PFSK-1 (cell line): ENCODE results near the gene ACTRT2.

ENCODE experiments used
- FOXP2 ChIP-seq: optimal IDR thresholded peaks from 2 replicates; pipeline ENCODE3; 2011; ENCODE audit warnings: borderline replicate concordance, control low read depth, inconsistent platforms; ENCODE audit not compliant: insufficient read depth; ENCODE audit errors: extremely low read length, extremely low read depth
- POLR2AphosphoS5 ChIP-seq: IDR thresholded peaks from 2 replicates; pipeline ENCODE4 v1.6.1; 2012; ENCODE audit warnings: low read depth, mild to moderate bottlenecking, control low read depth, low read length, moderate library complexity
- REST ChIP-seq, 2 experiments: IDR thresholded peaks; 2 replicates each; pipeline versions ENCODE4 v1.6.1 to v1.8.0; 2011 to 2012; ENCODE audit warnings: low read depth in 2 of 2, low read length in 2 of 2, control low read depth in 1 of 2, inconsistent platforms in 1 of 2, mild to moderate bottlenecking in 1 of 2, moderate library complexity in 1 of 2; ENCODE audit not compliant: insufficient read depth in 1 of 2
- SIN3A ChIP-seq: IDR thresholded peaks from 2 replicates; pipeline ENCODE4 v1.6.1; 2012; ENCODE audit warnings: mild to moderate bottlenecking, low read length, moderate library complexity, borderline replicate concordance; ENCODE audit not compliant: insufficient read depth
- TAF1 ChIP-seq: IDR thresholded peaks from 2 replicates; pipeline ENCODE4 v1.6.1; 2012; ENCODE audit warnings: low read length, control low read depth, borderline replicate concordance; ENCODE audit not compliant: insufficient read depth

GRCh38 chr1:3024019-3024418, 2.8 kb downstream of the ACTRT2 start:
- TF ChIP-seq POLR2AphosphoS5 (no peak), SIN3A (no peak), TAF1 (no peak), FOXP2 (no peak), REST (IDR thresholded peaks at IDR 0.05; ENCODE audit: insufficient read depth in 1 of 2, low read depth in 2 of 2, low read length in 2 of 2) (no peak)
